Urothelium cell line (cell line): ENCODE data around the gene CIAO3.

Experiments used
- DNase-seq: peaks from one replicate; pipeline ENCODE4 v3.0.0; 2011; ENCODE audit warnings: low spot score, mixed read lengths
- FAIRE-seq: peaks from 2 replicates; lab custom pipeline; 2011; peaks lifted over from hg19 to GRCh38; lab: Jason Lieb, UNC

Gene CIAO3

GRCh38 chr16:736936-737481 lies 3.8 kb downstream of the CIAO3 start:
- DNase-seq (no peak), FAIRE-seq (no peak)

GRCh38 chr16:735982-736453 lies 4.8 kb downstream of the CIAO3 start:
- FAIRE-seq, result no peak
- DNase-seq, result no peak

- DNase-seq (no peak), FAIRE-seq (no peak)
Observed at GRCh38 chr16:734981-735881, 5.6 kb downstream of the CIAO3 start.

GRCh38 chr16:734208-734980 lies 6.4 kb downstream of the CIAO3 start:
- no peak for FAIRE-seq
- no peak for DNase-seq

GRCh38 chr16:733382-734207 lies 7.2 kb downstream of the CIAO3 start:
- no peak for FAIRE-seq
- no peak for DNase-seq

GRCh38 chr16:732936-733335 lies 7.9 kb downstream of the CIAO3 start:
- DNase-seq, result no peak

GRCh38 chr16:732332-732731 lies 8.5 kb downstream of the CIAO3 start:
- no peak for DNase-seq
- no peak for FAIRE-seq

More at GRCh38 chr16:732936-733335, 7.9 kb downstream of the CIAO3 start:
- no peak for FAIRE-seq

GRCh38 chr16:730666-731509 lies 9.9 kb downstream of the CIAO3 start:
- no peak for DNase-seq
- FAIRE-seq, result no peak

GRCh38 chr16:729768-730665 lies 10.8 kb downstream of the CIAO3 start:
- DNase-seq (no peak), FAIRE-seq (no peak)

GRCh38 chr16:728890-729744 lies 11.7 kb downstream of the CIAO3 start:
- no peak for FAIRE-seq
- no peak for DNase-seq

- FAIRE-seq (peak; percentile 85), DNase-seq (peak; percentile 88)
Observed at GRCh38 chr16:728131-728889, 12.5 kb downstream of the CIAO3 start.

GRCh38 chr16:727291-727977 lies 13.4 kb downstream of the CIAO3 start:
- FAIRE-seq (peak; percentile 5), DNase-seq (no peak)

GRCh38 chr16:726438-727290 lies 14.1 kb downstream of the CIAO3 start, which contains the start of the genes CCDC78 and HAGHL:
Gene CCDC78 (minus strand): TSS chr16:726443. CDS start chr16:726367, 76 bp downstream.
Gene HAGHL (plus strand): TSS chr16:727106. CDS start chr16:727510, 404 bp downstream.
- FAIRE-seq, result peak; percentile 17

GRCh38 chr16:726188-726437 lies 14.7 kb downstream of the CIAO3 start:
- DNase-seq (no peak), FAIRE-seq (no peak)

More at GRCh38 chr16:726438-727290, 14.1 kb downstream of the CIAO3 start, which contains the start of the genes CCDC78 and HAGHL:
- peak; percentile 78 for DNase-seq

GRCh38 chr16:725463-726187 lies 15.2 kb downstream of the CIAO3 start:
- FAIRE-seq (no peak), DNase-seq (no peak)
